Testis (tissue), 3 donors: ENCODE measurements around the gene TUBG1. TPM values are rescaled to one million over a fixed set of nuclear protein-coding genes. Genes with fewer than 3 reads are reported as not detected.
"Not testable (repeated sequence)": the region's sequence is repeated elsewhere in the genome, so short reads cannot be mapped to it uniquely, and the experiment has no call there.

Experiments
- DNase-seq: peaks from one replicate; pipeline ENCODE4 v3.0.0-alpha.2; 2019
- H3K27ac ChIP-seq, 2 donors: fragments of 200-600 bp; sonication (generic); one replicate each; pipeline ENCODE4 v1.5.1; 2019
- H3K27me3 ChIP-seq: fragments of 200-600 bp; sonication (generic); one replicate; pipeline ENCODE4 v1.5.1; 2019
- H3K36me3 ChIP-seq: fragments of 200-600 bp; sonication (generic); one replicate; pipeline ENCODE4 v1.5.1; 2017; ENCODE audit warnings: low read depth; ENCODE audit errors: missing control alignments
- H3K4me1 ChIP-seq: fragments of 200-600 bp; sonication (generic); one replicate; pipeline ENCODE4 v1.5.1; 2019
- H3K4me3 ChIP-seq, 2 donors: fragments of 200-600 bp; sonication (generic); one replicate each; pipeline ENCODE4 v1.5.1; 2017 to 2019
- H3K9me3 ChIP-seq: fragments of 200-600 bp; sonication (generic); one replicate; pipeline ENCODE4 v1.5.1; 2017
- POLR2A ChIP-seq: fragments of 450-650 bp; IDR thresholded peaks from one replicate; pipeline ENCODE4 v1.6.1; 2017; ENCODE audit warnings: antibody characterized with exemption, mild to moderate bottlenecking, moderate library complexity
- WGBS, 2 donors: methylation state at CpG; one replicate each; pipeline ENCODE4 v1.1.5; 2018; 5-methylcytosine and 5-hydroxymethylcytosine counted together
- intact Hi-C: fragments of 100-400 bp; cut with DNase I; formaldehyde crosslinking; loops from one replicate; pipeline ENCODE4 v1.15.1; 2023; ENCODE audit warnings: low total_unique reads
- polyA plus RNA-seq: library from polyadenylated mRNA; stranded (reverse); fragments of 350-450 nt; fragmentation: Illumina TruSeq; extraction: RNeasy Lipid Tissue Mini Kit (QIAGEN cat#74804); gene quantifications from one replicate; pipeline ENCODE4 v1.2.3, GENCODE V29; 2014; ENCODE audit warnings: low read depth, low replicate concordance; ENCODE audit not compliant: insufficient read depth
- total RNA-seq, 2 donors: library from RNA; depleted of rRNA; stranded (reverse); fragments of >200 nt; gene quantifications; one replicate each; pipeline ENCODE4 v1.2.3, GENCODE V29; 2016
- TF ChIP-seq, protein P1 (sequence below), 3 experiments: fragments of 450-650 bp in 2 of 3; fragments of 200-600 bp in 1 of 3; sonication (generic) in 1 of 3; IDR thresholded peaks; one replicate each; pipeline ENCODE4 v1.5.1; 2016 to 2019; ENCODE audit warnings: antibody characterized with exemption in 3 of 3, mild to moderate bottlenecking in 2 of 3, moderate library complexity in 1 of 3

TUBG1 gene
- total and polyA plus RNA-seq, 3 donors from 2014 or later = 209 to 411 (median 265) TPM

GRCh38 chr17:42657824-42658588, 48.5 kb downstream of the TUBG1 start:
- no peaks in the 10 kb centered on the region for H3K36me3 ChIP-seq
- H3K27ac ChIP-seq = no peak overlapping the region
- no peak for DNase-seq
- H3K27me3 ChIP-seq = no peaks in the 10 kb centered on the region
- H3K4me1 ChIP-seq = peaks cover 18% of the 10 kb centered on the region
- no peak for TF ChIP-seq POLR2A
- TF ChIP-seq, protein P1, sequence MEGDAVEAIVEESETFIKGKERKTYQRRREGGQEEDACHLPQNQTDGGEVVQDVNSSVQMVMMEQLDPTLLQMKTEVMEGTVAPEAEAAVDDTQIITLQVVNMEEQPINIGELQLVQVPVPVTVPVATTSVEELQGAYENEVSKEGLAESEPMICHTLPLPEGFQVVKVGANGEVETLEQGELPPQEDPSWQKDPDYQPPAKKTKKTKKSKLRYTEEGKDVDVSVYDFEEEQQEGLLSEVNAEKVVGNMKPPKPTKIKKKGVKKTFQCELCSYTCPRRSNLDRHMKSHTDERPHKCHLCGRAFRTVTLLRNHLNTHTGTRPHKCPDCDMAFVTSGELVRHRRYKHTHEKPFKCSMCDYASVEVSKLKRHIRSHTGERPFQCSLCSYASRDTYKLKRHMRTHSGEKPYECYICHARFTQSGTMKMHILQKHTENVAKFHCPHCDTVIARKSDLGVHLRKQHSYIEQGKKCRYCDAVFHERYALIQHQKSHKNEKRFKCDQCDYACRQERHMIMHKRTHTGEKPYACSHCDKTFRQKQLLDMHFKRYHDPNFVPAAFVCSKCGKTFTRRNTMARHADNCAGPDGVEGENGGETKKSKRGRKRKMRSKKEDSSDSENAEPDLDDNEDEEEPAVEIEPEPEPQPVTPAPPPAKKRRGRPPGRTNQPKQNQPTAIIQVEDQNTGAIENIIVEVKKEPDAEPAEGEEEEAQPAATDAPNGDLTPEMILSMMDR (IDR thresholded peaks at IDR 0.05) = no peak
- H3K9me3 ChIP-seq = no peaks in the 10 kb centered on the region
- WGBS, 2 donors = 79 to 80% methylated on average over 9 of the region's 9 CpGs
- H3K4me3 ChIP-seq = no peak overlapping the region
- intact Hi-C loops = no loop called here

GRCh38 chr17:42659079-42659931, 49.8 kb downstream of the TUBG1 start, which contains the start of gene TUBG2:
Gene TUBG2, plus strand, starts transcription at chr17:42659284. Its CDS starts 220 bp downstream, at chr17:42659504.
- 1 to 4% methylated on average over 25 to 41 of the region's 59 CpGs for WGBS, 2 donors
- no peaks in the 10 kb centered on the region for H3K9me3 ChIP-seq
- intact Hi-C loops = no loop called here
- DNase-seq = peak; percentile 90
- peak within 1 kb of the TSS; percentile 70 to 78 for H3K27ac ChIP-seq
- TF ChIP-seq, protein P1 (IDR thresholded peaks at IDR 0.05) = no peak
- no peak for TF ChIP-seq POLR2A
- H3K4me3 ChIP-seq = peak within 1 kb of the TSS; percentile 48 to 85
- H3K4me1 ChIP-seq = peaks cover 10% of the 10 kb centered on the region
- H3K27me3 ChIP-seq = no peaks in the 10 kb centered on the region
- H3K36me3 ChIP-seq = no peaks in the 10 kb centered on the region

DNA sequence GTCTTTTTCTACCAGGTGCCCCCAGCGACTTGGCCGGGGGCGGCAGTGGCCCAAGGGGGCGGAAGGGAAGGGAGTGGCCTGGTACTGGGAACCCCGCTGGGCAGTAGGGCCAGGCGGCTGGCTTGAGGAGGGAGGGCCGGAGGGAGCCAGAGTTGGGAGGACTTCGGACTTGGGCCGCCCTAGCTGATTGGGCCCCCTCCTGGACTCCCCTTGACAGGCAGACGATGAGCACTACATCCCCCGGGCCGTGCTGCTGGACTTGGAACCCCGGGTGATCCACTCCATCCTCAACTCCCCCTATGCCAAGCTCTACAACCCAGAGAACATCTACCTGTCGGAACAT, 50.4 kb downstream of the TUBG1 start:
- not testable (repeated sequence) for DNase-seq

GRCh38 chr17:42660692-42661345, 51.3 kb downstream of the TUBG1 start:
- H3K27me3 ChIP-seq = no peaks in the 10 kb centered on the region
- DNase-seq = no peak
- H3K4me1 ChIP-seq = peaks cover 10% of the 10 kb centered on the region
- WGBS, 2 donors = 40 to 44% methylated on average over 7 of the region's 7 CpGs
- TF ChIP-seq, protein P1 (IDR thresholded peaks at IDR 0.05) = no peak
- no peak for TF ChIP-seq POLR2A
- no peaks in the 10 kb centered on the region for H3K9me3 ChIP-seq
- no peaks in the 10 kb centered on the region for H3K36me3 ChIP-seq
- peak overlapping the region in 1 of 2 donors; percentile 14 for H3K27ac ChIP-seq
- intact Hi-C loops = no loop called here
- no peak overlapping the region for H3K4me3 ChIP-seq

More for the DNA sequence above, 50.4 kb downstream of the TUBG1 start:
- peak overlapping the region in 1 of 2 donors; percentile 78 for H3K27ac ChIP-seq
- peak overlapping the region in 1 of 2 donors; percentile 85 for H3K4me3 ChIP-seq
- intact Hi-C loops, H3K27me3 ChIP-seq, H3K4me1 ChIP-seq, H3K9me3 ChIP-seq, H3K36me3 ChIP-seq: not testable (repeated sequence)
- 37 to 63% methylated on average over 1 to 4 of the region's 14 CpGs for WGBS, 2 donors

Other genes starting within 250 kb of the TUBG1 start
- gene STAT3, start 221.2 kb upstream of the TUBG1 start, total RNA-seq = 100 to 1,000 TPM; 107 to 117 TPM
- gene STAT3, start 221.2 kb upstream of the TUBG1 start, polyA plus RNA-seq = 69.5 TPM
- gene CAVIN1, start 186.4 kb upstream of the TUBG1 start, total RNA-seq = 10 to 100 TPM; 49.4 to 68.4 TPM
- 106 TPM for gene CAVIN1, start 186.4 kb upstream of the TUBG1 start, polyA plus RNA-seq
- gene ATP6V0A1, start 150.8 kb upstream of the TUBG1 start, total RNA-seq = 100 to 1,000 TPM; 131 to 143 TPM
- 89.9 TPM for gene ATP6V0A1, start 150.8 kb upstream of the TUBG1 start, polyA plus RNA-seq
- 10 to 100 TPM; 37.6 to 40.6 TPM for gene NAGLU, start 73.4 kb upstream of the TUBG1 start, total RNA-seq
- gene NAGLU, start 73.4 kb upstream of the TUBG1 start, polyA plus RNA-seq = 18.9 TPM
- 10 to 100 TPM; 13.8 to 14.4 TPM for gene HSD17B1, start 56.8 kb upstream of the TUBG1 start, total RNA-seq
- gene HSD17B1, start 56.8 kb upstream of the TUBG1 start, polyA plus RNA-seq = 7.1 TPM
- gene COASY, start 47.5 kb upstream of the TUBG1 start, total RNA-seq = 10 to 100 TPM; 52.8 to 68.5 TPM
- gene COASY, start 47.5 kb upstream of the TUBG1 start, polyA plus RNA-seq = 103 TPM
- 10 to 100 TPM; 27.6 to 38.6 TPM for gene MLX, start 42.6 kb upstream of the TUBG1 start, total RNA-seq
- 26.7 TPM for gene MLX, start 42.6 kb upstream of the TUBG1 start, polyA plus RNA-seq
- gene PSMC3IP, start 32.0 kb upstream of the TUBG1 start, total RNA-seq = 10 to 100 TPM; 17.2 to 27.2 TPM
- gene PSMC3IP, start 32.0 kb upstream of the TUBG1 start, polyA plus RNA-seq = 45.3 TPM
- gene RETREG3, start 309 bp upstream of the TUBG1 start, total RNA-seq = 100 to 1,000 TPM; 140 to 154 TPM
- gene RETREG3, start 309 bp upstream of the TUBG1 start, polyA plus RNA-seq = 62.3 TPM
- 10 to 100 TPM; 50.4 to 57.5 TPM for gene TUBG2, start 49.6 kb downstream of the TUBG1 start, total RNA-seq
- gene TUBG2, start 49.6 kb downstream of the TUBG1 start, polyA plus RNA-seq = 30.6 TPM
- 10 to 100 TPM; 65.8 to 67.3 TPM for gene PLEKHH3, start 67.3 kb downstream of the TUBG1 start, total RNA-seq
- 42.8 TPM for gene PLEKHH3, start 67.3 kb downstream of the TUBG1 start, polyA plus RNA-seq
- gene CCR10, start 72.2 kb downstream of the TUBG1 start, total RNA-seq = 10 to 100 TPM in 1 of 2 donors, 1 to 10 TPM in 1; 9.8 to 14.3 TPM
- gene CCR10, start 72.2 kb downstream of the TUBG1 start, polyA plus RNA-seq = 2.9 TPM
- 10 to 100 TPM in 1 of 2 donors, 1 to 10 TPM in 1; 9.0 to 10.3 TPM for gene CNTNAP1, start 72.8 kb downstream of the TUBG1 start, total RNA-seq
- 6.0 TPM for gene CNTNAP1, start 72.8 kb downstream of the TUBG1 start, polyA plus RNA-seq
- 10 to 100 TPM; 53.7 to 59.4 TPM for gene EZH1, start 135.4 kb downstream of the TUBG1 start, total RNA-seq
- 28.1 TPM for gene EZH1, start 135.4 kb downstream of the TUBG1 start, polyA plus RNA-seq
- gene RAMP2, start 151.5 kb downstream of the TUBG1 start, total RNA-seq = 10 to 100 TPM in 1 of 2 donors, 1 to 10 TPM in 1; 6.9 to 14.6 TPM
- gene RAMP2, start 151.5 kb downstream of the TUBG1 start, polyA plus RNA-seq = 38.2 TPM
- gene VPS25, start 163.8 kb downstream of the TUBG1 start, total RNA-seq = 10 to 100 TPM; 48.3 to 51.8 TPM
- gene VPS25, start 163.8 kb downstream of the TUBG1 start, polyA plus RNA-seq = 64.1 TPM
- 1 to 10 TPM; 1.4 to 2.3 TPM for gene WNK4, start 170.9 kb downstream of the TUBG1 start, total RNA-seq
- gene WNK4, start 170.9 kb downstream of the TUBG1 start, polyA plus RNA-seq = 2.8 TPM
- gene COA3, start 189.0 kb downstream of the TUBG1 start, total RNA-seq = 10 to 100 TPM; 43.0 to 49.2 TPM
- gene COA3, start 189.0 kb downstream of the TUBG1 start, polyA plus RNA-seq = 52.7 TPM
- 10 to 100 TPM; 21.2 to 49.1 TPM for gene CNTD1, start 189.2 kb downstream of the TUBG1 start, total RNA-seq
- gene CNTD1, start 189.2 kb downstream of the TUBG1 start, polyA plus RNA-seq = 114 TPM
- 100 to 1,000 TPM; 100 to 111 TPM for gene BECN1, start 214.6 kb downstream of the TUBG1 start, total RNA-seq
- gene BECN1, start 214.6 kb downstream of the TUBG1 start, polyA plus RNA-seq = 74.2 TPM
- 10 to 100 TPM; 79.7 to 92.1 TPM for gene PSME3, start 223.7 kb downstream of the TUBG1 start, total RNA-seq
- gene PSME3, start 223.7 kb downstream of the TUBG1 start, polyA plus RNA-seq = 135 TPM
- gene AOC2, start 234.9 kb downstream of the TUBG1 start, total RNA-seq = 10 to 100 TPM; 10.3 to 14.6 TPM
- 5.7 TPM for gene AOC2, start 234.9 kb downstream of the TUBG1 start, polyA plus RNA-seq
- gene AOC3, start 241.5 kb downstream of the TUBG1 start, total RNA-seq = 10 to 100 TPM; 14.3 to 14.8 TPM
- gene AOC3, start 241.5 kb downstream of the TUBG1 start, polyA plus RNA-seq = 46.4 TPM